ENCODE data around the gene BRD4. TPM values are rescaled to one million over a fixed set of nuclear protein-coding genes. Genes with fewer than 3 reads are reported as not detected.

BRD4 gene
- total RNA-seq, 1 donor from 2014 or later: 152 TPM

DNA sequence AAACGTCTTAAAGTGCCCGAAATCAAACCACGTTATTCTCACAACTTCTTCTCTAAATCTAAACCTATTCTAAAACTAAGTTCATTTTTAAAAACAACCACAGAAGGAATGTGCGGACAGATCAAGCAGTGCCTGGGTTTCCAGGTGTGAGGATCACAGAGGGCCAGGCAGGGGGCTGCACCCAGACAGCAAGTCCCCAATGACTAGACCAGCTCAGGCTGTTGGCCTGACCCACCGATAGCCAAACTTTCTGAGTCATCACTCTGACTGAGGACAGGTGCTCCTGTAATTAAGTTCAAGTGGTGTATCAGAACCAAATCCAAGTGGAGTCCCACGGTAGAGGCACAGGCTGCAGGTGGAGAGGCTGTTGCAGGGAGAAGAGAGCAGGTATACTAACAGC lies 62.5 kb downstream of the BRD4 start:
- Mint-ChIP-seq H3K27ac (ENCODE audit: unreplicated experiment) (peak overlapping the region; percentile 32), H3K4me1 (peaks cover 10% of the 10 kb centered on the region), H3K4me3 (no peak overlapping the region), H3K9me3 (no peaks in the 10 kb centered on the region), H3K27me3 (ENCODE audit: low read depth) (no peaks in the 10 kb centered on the region), H3K36me3 (ENCODE audit: low read depth) (peaks cover 18% of the 10 kb centered on the region)
- DNase-seq (ENCODE audit: low read depth, low spot score): no peak
- TF ChIP-seq, protein P1, sequence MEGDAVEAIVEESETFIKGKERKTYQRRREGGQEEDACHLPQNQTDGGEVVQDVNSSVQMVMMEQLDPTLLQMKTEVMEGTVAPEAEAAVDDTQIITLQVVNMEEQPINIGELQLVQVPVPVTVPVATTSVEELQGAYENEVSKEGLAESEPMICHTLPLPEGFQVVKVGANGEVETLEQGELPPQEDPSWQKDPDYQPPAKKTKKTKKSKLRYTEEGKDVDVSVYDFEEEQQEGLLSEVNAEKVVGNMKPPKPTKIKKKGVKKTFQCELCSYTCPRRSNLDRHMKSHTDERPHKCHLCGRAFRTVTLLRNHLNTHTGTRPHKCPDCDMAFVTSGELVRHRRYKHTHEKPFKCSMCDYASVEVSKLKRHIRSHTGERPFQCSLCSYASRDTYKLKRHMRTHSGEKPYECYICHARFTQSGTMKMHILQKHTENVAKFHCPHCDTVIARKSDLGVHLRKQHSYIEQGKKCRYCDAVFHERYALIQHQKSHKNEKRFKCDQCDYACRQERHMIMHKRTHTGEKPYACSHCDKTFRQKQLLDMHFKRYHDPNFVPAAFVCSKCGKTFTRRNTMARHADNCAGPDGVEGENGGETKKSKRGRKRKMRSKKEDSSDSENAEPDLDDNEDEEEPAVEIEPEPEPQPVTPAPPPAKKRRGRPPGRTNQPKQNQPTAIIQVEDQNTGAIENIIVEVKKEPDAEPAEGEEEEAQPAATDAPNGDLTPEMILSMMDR (conservative IDR thresholded peaks at IDR 0.05): no peak

DNA sequence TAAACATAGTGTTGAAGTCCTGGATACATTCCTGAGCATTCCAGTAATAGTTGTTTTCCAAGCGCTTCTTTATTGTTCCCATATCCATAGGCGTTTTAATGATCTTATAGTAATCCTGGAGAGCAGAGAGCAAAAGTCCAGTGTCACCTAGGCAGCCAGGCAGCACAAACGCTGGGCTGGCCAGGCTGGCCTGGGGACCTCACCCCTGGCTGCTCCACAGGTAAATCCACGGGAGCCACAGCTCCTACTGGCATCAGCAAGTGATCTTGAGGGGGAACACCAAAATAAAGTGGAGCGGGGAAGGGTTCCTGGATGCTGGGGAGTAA lies 63.4 kb downstream of the BRD4 start:
- H3K27me3 Mint-ChIP-seq (ENCODE audit: low read depth): no peaks in the 10 kb centered on the region
- H3K4me3 Mint-ChIP-seq: no peak overlapping the region
- peaks cover 18% of the 10 kb centered on the region for H3K36me3 Mint-ChIP-seq (ENCODE audit: low read depth)
- H3K27ac Mint-ChIP-seq (ENCODE audit: unreplicated experiment): peak overlapping the region; percentile 46
- TF ChIP-seq, protein P1 (conservative IDR thresholded peaks at IDR 0.05): no peak
- no peak for DNase-seq (ENCODE audit: low read depth, low spot score)
- H3K4me1 Mint-ChIP-seq: peaks cover 10% of the 10 kb centered on the region
- no peaks in the 10 kb centered on the region for H3K9me3 Mint-ChIP-seq

DNA sequence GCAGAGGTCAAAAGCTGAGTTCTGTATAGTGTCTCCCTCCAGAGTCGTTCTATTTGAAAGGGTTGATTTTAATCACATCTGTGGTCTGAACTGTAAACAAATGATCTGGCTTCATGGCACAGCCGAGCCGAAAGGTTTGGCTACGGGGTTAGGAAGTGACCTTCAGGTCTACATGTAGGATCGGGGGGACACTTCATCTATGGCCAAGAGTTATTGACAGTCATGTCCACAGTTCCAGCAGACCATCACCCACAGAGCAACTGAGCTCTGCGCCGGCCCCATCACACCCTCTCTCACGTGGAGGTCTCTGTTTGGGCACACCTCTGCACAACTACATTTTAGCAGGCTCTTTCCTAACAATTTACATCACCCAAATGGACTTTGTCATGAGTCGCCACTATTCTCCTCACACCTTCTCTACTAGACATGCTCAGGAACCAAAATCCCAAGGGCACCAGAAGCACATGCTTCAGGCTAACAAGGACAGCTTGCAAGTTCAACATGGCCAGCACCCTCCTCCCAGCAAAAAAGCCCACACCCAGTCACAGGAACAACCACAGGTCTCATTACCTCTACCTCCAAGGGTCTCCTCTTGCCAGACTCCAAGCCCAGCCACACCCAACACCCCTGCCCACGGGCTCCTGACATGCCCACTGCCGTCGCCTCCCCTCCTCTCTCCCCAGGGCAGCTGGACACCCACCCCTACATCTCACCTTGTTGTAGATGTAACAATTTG lies 64.0 kb downstream of the BRD4 start:
- peaks cover 10% of the 10 kb centered on the region for H3K4me1 Mint-ChIP-seq
- peaks cover 18% of the 10 kb centered on the region for H3K36me3 Mint-ChIP-seq (ENCODE audit: low read depth)
- peak overlapping the region; percentile 46 for H3K27ac Mint-ChIP-seq (ENCODE audit: unreplicated experiment)
- TF ChIP-seq, protein P1 (conservative IDR thresholded peaks at IDR 0.05): no peak
- no peak for DNase-seq (ENCODE audit: low read depth, low spot score)
- no peaks in the 10 kb centered on the region for H3K9me3 Mint-ChIP-seq
- no peak overlapping the region for H3K4me3 Mint-ChIP-seq
- H3K27me3 Mint-ChIP-seq (ENCODE audit: low read depth): no peaks in the 10 kb centered on the region

DNA sequence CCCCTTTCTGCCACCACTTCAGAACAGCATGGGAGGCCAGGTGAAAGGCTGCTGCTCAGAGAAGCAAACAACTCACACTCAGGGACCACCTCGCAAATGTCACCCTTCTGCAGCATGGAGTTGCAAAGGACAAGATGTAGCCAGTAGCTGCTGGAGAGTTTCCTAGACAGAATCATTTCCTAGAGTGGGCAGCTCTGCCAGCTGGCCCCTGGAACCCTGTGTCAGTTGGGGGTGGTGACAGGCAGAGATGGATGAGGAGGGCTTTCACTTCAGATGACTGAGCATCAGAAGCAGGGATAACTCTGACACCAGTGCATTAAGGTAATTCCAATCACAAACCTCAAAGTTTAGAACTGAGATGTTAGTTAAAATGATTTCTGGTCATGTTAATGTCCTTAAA lies 65.7 kb downstream of the BRD4 start:
- no peak overlapping the region for H3K27ac Mint-ChIP-seq (ENCODE audit: unreplicated experiment)
- H3K36me3 Mint-ChIP-seq (ENCODE audit: low read depth): peaks cover 12% of the 10 kb centered on the region
- H3K27me3 Mint-ChIP-seq (ENCODE audit: low read depth): no peaks in the 10 kb centered on the region
- no peak overlapping the region for H3K4me3 Mint-ChIP-seq
- no peaks in the 10 kb centered on the region for H3K9me3 Mint-ChIP-seq
- TF ChIP-seq, protein P1 (conservative IDR thresholded peaks at IDR 0.05): no peak
- H3K4me1 Mint-ChIP-seq: peaks cover 9% of the 10 kb centered on the region
- DNase-seq (ENCODE audit: low read depth, low spot score): no peak

DNA sequence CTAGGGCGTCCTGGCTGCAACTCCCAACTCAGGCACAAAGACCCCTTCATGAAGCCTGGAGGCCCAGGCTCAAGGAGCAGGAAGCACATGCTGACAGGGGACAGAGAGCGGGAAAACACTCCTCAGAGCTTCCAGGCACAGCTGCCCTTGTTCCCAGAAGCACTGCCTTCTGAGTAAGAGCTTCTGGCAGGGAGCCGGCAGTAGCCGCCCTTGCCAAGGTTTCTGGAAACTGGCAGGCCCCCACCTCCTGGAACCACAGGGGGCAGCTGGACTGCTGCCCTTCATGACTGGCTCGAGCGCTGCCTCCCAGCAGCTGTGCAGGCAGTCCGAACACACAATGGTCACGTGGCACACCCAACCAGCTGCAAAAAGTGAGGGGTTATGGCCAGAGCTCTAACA lies 66.5 kb downstream of the BRD4 start:
- Mint-ChIP-seq H3K27ac (ENCODE audit: unreplicated experiment) (peak overlapping the region; percentile 75), H3K9me3 (no peaks in the 10 kb centered on the region), H3K4me1 (peaks cover 6% of the 10 kb centered on the region), H3K4me3 (no peak overlapping the region), H3K36me3 (ENCODE audit: low read depth) (peaks cover 9% of the 10 kb centered on the region), H3K27me3 (ENCODE audit: low read depth) (no peaks in the 10 kb centered on the region)
- TF ChIP-seq, protein P1 (conservative IDR thresholded peaks at IDR 0.05): no peak
- DNase-seq (ENCODE audit: low read depth, low spot score): no peak
